ENCODE measurements around the gene LGMN. TPM values are rescaled to one million over a fixed set of nuclear protein-coding genes. Genes with fewer than 3 reads are reported as not detected.

Gene LGMN
- total and polyA plus RNA-seq, 9 of the 15 experiments (the other 6 are each of a cell fraction or from before 2014, with no cell fraction given), result 0.05 to 1.4 (median 0.43) TPM; not detected in 2

- TF ChIP-seq ZNF175 (CRISPR knock-in tag; IDR thresholded peaks at IDR 0.05; ENCODE audit: low read depth) (no peak), YY1 (IDR thresholded peaks at IDR 0.05; ENCODE audit: borderline replicate concordance in 1 of 3, control insufficient read depth in 1 of 3, extremely low read depth in 1 of 3, insufficient read depth in 3 of 3, insufficient read length in 1 of 3, insufficient replicate concordance in 2 of 3, low read depth in 1 of 3, low read length in 2 of 3) (no peak), ZNF324 (CRISPR knock-in tag; IDR thresholded peaks at IDR 0.05) (no peak), CBFA2T2 (conservative IDR thresholded peaks at IDR 0.05) (no peak), NR2C1 (IDR thresholded peaks at IDR 0.05) (no peak), NR2C1 (tag; IDR thresholded peaks at IDR 0.05) (no peak), THRAP3 (IDR thresholded peaks at IDR 0.05; ENCODE audit: borderline replicate concordance) (no peak), HIVEP1 (CRISPR knock-in tag; IDR thresholded peaks at IDR 0.05) (no peak), SMARCE1 (IDR thresholded peaks at IDR 0.05) (no peak), CXXC5 (CRISPR knock-in tag; IDR thresholded peaks at IDR 0.05) (no peak), ZNF561 (CRISPR knock-in tag; conservative IDR thresholded peaks at IDR 0.05) (no peak), ZNF224 (CRISPR knock-in tag; IDR thresholded peaks at IDR 0.05) (no peak), ZBTB49 (CRISPR knock-in tag; IDR thresholded peaks at IDR 0.05; ENCODE audit: borderline replicate concordance) (no peak), PCBP1 (IDR thresholded peaks at IDR 0.05; ENCODE audit: low read depth, low read length, poor library complexity, severe bottlenecking) (no peak), TOE1 (IDR thresholded peaks at IDR 0.05; ENCODE audit: borderline replicate concordance) (no peak), TOE1 (CRISPR knock-in tag; IDR thresholded peaks at IDR 0.05; ENCODE audit: borderline replicate concordance, low read depth) (no peak), ZNF133 (CRISPR knock-in tag; IDR thresholded peaks at IDR 0.05) (no peak)
- in situ Hi-C loops (cut with MboI), result loop anchor here (5.0 kb wide), 1 partner anchor 68 kb away; no protein-coding TSS in a partner anchor
- H3K27ac ChIP-seq (ENCODE audit: extremely low read depth, low read depth, low read length), result no peak overlapping the region
- no peaks in the 10 kb centered on the region for H3K27me3 ChIP-seq (ENCODE audit: control insufficient read depth in 2 of 2, insufficient read depth in 2 of 2, low read length in 2 of 2)
- intact Hi-C loops (cut with micrococcal nuclease), result no loop called here
- no peaks in the 10 kb centered on the region for H3K9me1 ChIP-seq (ENCODE audit: control insufficient read depth, insufficient read depth, low read length)
- WGBS (ENCODE audit: insufficient coverage, low coverage, missing lambda C conversion rate), result 32% methylated on average over 7 of the region's 7 CpGs
- FAIRE-seq (no peak), DNase-seq (ENCODE audit: extremely low read depth in 1 of 4, low spot score in 3 of 4) (no peak), ATAC-seq (no peak)
- H3K4me1 ChIP-seq (replicated peaks in 1 of 2; ENCODE audit: control insufficient read depth in 2 of 2, insufficient read depth in 2 of 2, low read length in 2 of 2), result peaks cover 0 to 5% of the 10 kb centered on the region in 2 experiments; a peak in 3 of 5 replicates
- ChIA-PET CTCF (ENCODE audit: low intra/inter-chr PET ratio) (no interaction called here), POLR2A (no interaction called here)
- H3K9ac ChIP-seq (ENCODE audit: insufficient read depth in 1 of 2, low read depth in 2 of 2, low read length in 2 of 2), result no peak overlapping the region
- H2AFZ ChIP-seq (ENCODE audit: low read depth, low read length), result no peak overlapping the region
- H4K20me1 ChIP-seq (replicated peaks; ENCODE audit: control insufficient read depth, insufficient read depth, low read length), result no peaks in the 10 kb centered on the region
- H3K36me3 ChIP-seq (ENCODE audit: control insufficient read depth, insufficient read depth, low read length), result no peaks in the 10 kb centered on the region
- BruUV-seq (replicated peaks), result no TSS peak
- H3K9me3 ChIP-seq (replicated peaks; ENCODE audit: control insufficient read depth, insufficient read depth, low read depth, low read length), result no peaks in the 10 kb centered on the region
- H3K4me2 ChIP-seq (ENCODE audit: insufficient read depth, low read length), result no peak overlapping the region
- no peaks in the 10 kb centered on the region for H3K79me2 ChIP-seq (ENCODE audit: control insufficient read depth, insufficient read depth, low read length)
- no peak overlapping the region for H3K4me3 ChIP-seq
Observed at GRCh38 chr14:92780444-92781232, 32.2 kb upstream of the LGMN start.
